Neural cell (in vitro differentiated cells): ENCODE measurements around the gene COL27A1. TPM values are rescaled to one million over a fixed set of nuclear protein-coding genes. Genes with fewer than 3 reads are reported as not detected.
"Not testable (repeated sequence)": the region's sequence is repeated elsewhere in the genome, so short reads cannot be mapped to it uniquely, and the experiment has no call there.

Source experiments
- H2AFZ ChIP-seq: fragments of 200-600, 300-800 bp; sonication (generic), shearing (Covaris generic); 2 replicates; pipeline ENCODE4 v1.6.0; 2014; ENCODE audit warnings: low read depth, mild to moderate bottlenecking, antibody characterized with exemption, low read length, moderate library complexity
- H3F3A ChIP-seq: fragments of 200-600 bp; shearing (Covaris generic); 2 replicates; pipeline ENCODE4 v1.6.1; 2016; ENCODE audit warnings: mild to moderate bottlenecking, moderate library complexity, mixed read lengths, antibody characterized with exemption, low read length; ENCODE audit not compliant: insufficient read depth, poor library complexity, severe bottlenecking
- H3K27ac ChIP-seq: fragments of 200-600, 300-800 bp; sonication (generic), shearing (Covaris generic); 2 replicates; pipeline ENCODE4 v1.5.1; 2014; ENCODE audit warnings: mild to moderate bottlenecking, low read length, moderate library complexity
- H3K27me3 ChIP-seq: fragments of 300-800, 200-600 bp; sonication (generic), shearing (Covaris generic); 2 replicates; pipeline ENCODE4 v1.6.0; 2014; ENCODE audit warnings: mild to moderate bottlenecking, low read depth, low read length, moderate library complexity; ENCODE audit not compliant: insufficient read depth
- H3K36me3 ChIP-seq: fragments of 300-800, 200-600 bp; sonication (generic), shearing (Covaris generic); 2 replicates; pipeline ENCODE4 v1.5.1; 2014; ENCODE audit warnings: mild to moderate bottlenecking, antibody characterized with exemption, low read length, moderate library complexity; ENCODE audit not compliant: insufficient read depth
- H3K4me2 ChIP-seq: fragments of 300-800, 200-600 bp; sonication (generic), shearing (Covaris generic); 2 replicates; pipeline ENCODE4 v1.6.0; 2014; ENCODE audit warnings: mild to moderate bottlenecking, low read length
- H3K4me3 ChIP-seq: fragments of 300-800, 200-600 bp; sonication (generic), shearing (Covaris generic); 2 replicates; pipeline ENCODE4 v1.5.1; 2014; ENCODE audit warnings: mild to moderate bottlenecking, low read length, moderate library complexity
- H3K79me2 ChIP-seq: fragments of 200-600 bp; shearing (Covaris generic); replicated peaks from 2 replicates; pipeline ENCODE4 v1.6.0; 2014; ENCODE audit warnings: mild to moderate bottlenecking, low read length, moderate library complexity; ENCODE audit not compliant: insufficient read depth
- H3K9ac ChIP-seq: fragments of 300-800, 200-600 bp; sonication (generic), shearing (Covaris generic); 2 replicates; pipeline ENCODE4 v1.6.1; 2016; ENCODE audit warnings: mild to moderate bottlenecking, low read length, mixed read lengths
- H3K9me2 ChIP-seq: fragments of 200-600 bp; shearing (Covaris generic); 2 replicates; pipeline ENCODE4 v1.6.1; 2016; ENCODE audit warnings: mild to moderate bottlenecking, low read length, mixed read lengths; ENCODE audit not compliant: insufficient read depth
- H3K9me3 ChIP-seq: fragments of 200-600, 300-800 bp; sonication (generic), shearing (Covaris generic); 2 replicates; pipeline ENCODE4 v1.6.1; 2016; ENCODE audit warnings: mild to moderate bottlenecking, mixed run types, low read length, moderate library complexity, mixed read lengths
- H4K20me1 ChIP-seq: fragments of 200-600 bp; shearing (Covaris generic); 2 replicates; pipeline ENCODE4 v1.6.1; 2016; ENCODE audit warnings: mild to moderate bottlenecking, mixed run types; ENCODE audit not compliant: insufficient read depth
- EP300 ChIP-seq: fragments of 450-650 bp; conservative IDR thresholded peaks from 2 replicates; pipeline ENCODE4 v1.6.1; 2014; ENCODE audit warnings: antibody characterized with exemption, mild to moderate bottlenecking, moderate library complexity; ENCODE audit not compliant: poor library complexity, severe bottlenecking
- EZH2 ChIP-seq: fragments of 200-600, 300-800 bp; shearing (Covaris generic), sonication (generic); IDR thresholded peaks from 2 replicates; pipeline ENCODE4 v1.6.1; 2014; ENCODE audit warnings: antibody characterized with exemption, low read length, borderline replicate concordance, mild to moderate bottlenecking; ENCODE audit not compliant: insufficient read depth, poor library complexity, severe bottlenecking
- MXI1 ChIP-seq: fragments of 450-650 bp; conservative IDR thresholded peaks from 2 replicates; pipeline ENCODE4 v1.6.1; 2014; ENCODE audit warnings: antibody characterized with exemption, mild to moderate bottlenecking; ENCODE audit not compliant: poor library complexity, severe bottlenecking
- POLR2AphosphoS5 ChIP-seq: IDR thresholded peaks from 2 replicates; pipeline ENCODE4 v1.6.1; 2012
- RAD21 ChIP-seq: fragments of 450-650 bp; conservative IDR thresholded peaks from 2 replicates; pipeline ENCODE4 v1.6.1; 2014; ENCODE audit warnings: antibody characterized with exemption, mild to moderate bottlenecking, moderate library complexity
- SMC3 ChIP-seq: fragments of 450-650 bp; conservative IDR thresholded peaks from 2 replicates; pipeline ENCODE4 v1.6.1; 2014; ENCODE audit warnings: antibody characterized with exemption, mild to moderate bottlenecking, moderate library complexity; ENCODE audit not compliant: poor library complexity
- TAF1 ChIP-seq: IDR thresholded peaks from 2 replicates; pipeline ENCODE4 v1.6.1; 2012; ENCODE audit warnings: low read depth
- polyA plus RNA-seq: library from polyadenylated mRNA; depleted of rRNA; stranded (reverse); fragments of >200 nt; gene quantifications from 2 replicates; pipeline ENCODE4 v1.2.3, GENCODE V29; 2014
- TF ChIP-seq, protein P1 (sequence below): fragments of 450-650 bp; IDR thresholded peaks from 2 replicates; pipeline ENCODE4 v1.5.1; 2014; ENCODE audit warnings: antibody characterized with exemption, mild to moderate bottlenecking, moderate library complexity; ENCODE audit not compliant: poor library complexity, severe bottlenecking
- TF ChIP-seq, protein P2 (sequence below): IDR thresholded peaks from 2 replicates; pipeline ENCODE4 v1.6.1; 2012; ENCODE audit warnings: borderline replicate concordance

COL27A1 gene
- polyA plus RNA-seq, 1 donor from 2014 or later: 0.25 TPM

DNA sequence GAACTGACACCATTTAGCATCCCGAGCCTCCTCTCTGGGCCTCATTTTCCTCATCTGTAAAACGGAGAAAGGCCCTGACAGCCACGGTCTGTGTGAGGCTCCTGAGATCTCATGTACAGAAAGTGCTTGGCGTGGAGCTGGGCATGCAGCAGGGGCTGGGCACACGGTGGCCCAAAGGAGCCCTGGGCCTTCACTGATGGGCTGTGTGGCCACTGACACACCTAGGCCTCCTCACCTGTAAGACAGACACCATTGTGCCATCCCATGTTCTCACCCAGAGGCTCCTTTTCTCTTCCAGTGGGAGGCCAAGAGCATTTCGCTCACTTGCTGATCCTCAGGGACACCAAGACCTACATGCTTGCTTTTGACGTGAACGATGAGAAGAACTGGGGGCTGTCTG lies 169.2 kb downstream of the COL27A1 start:
- no peaks in the 10 kb centered on the region for H4K20me1 ChIP-seq
- H3K36me3 ChIP-seq: no peaks in the 10 kb centered on the region
- H3F3A ChIP-seq: no peaks in the 10 kb centered on the region
- no peak overlapping the region for H3K27ac ChIP-seq
- H3K4me2 ChIP-seq: no peak overlapping the region
- H3K4me3 ChIP-seq: no peak overlapping the region
- no peak overlapping the region for H2AFZ ChIP-seq
- no peaks in the 10 kb centered on the region for H3K79me2 ChIP-seq
- no peak overlapping the region for H3K9ac ChIP-seq
- H3K9me3 ChIP-seq: no peaks in the 10 kb centered on the region
- no peak for TF ChIP-seq RAD21
- no peak for TF ChIP-seq MXI1
- TF ChIP-seq TAF1: no peak
- no peak for TF ChIP-seq EZH2
- no peak for TF ChIP-seq SMC3
- TF ChIP-seq, protein P1, sequence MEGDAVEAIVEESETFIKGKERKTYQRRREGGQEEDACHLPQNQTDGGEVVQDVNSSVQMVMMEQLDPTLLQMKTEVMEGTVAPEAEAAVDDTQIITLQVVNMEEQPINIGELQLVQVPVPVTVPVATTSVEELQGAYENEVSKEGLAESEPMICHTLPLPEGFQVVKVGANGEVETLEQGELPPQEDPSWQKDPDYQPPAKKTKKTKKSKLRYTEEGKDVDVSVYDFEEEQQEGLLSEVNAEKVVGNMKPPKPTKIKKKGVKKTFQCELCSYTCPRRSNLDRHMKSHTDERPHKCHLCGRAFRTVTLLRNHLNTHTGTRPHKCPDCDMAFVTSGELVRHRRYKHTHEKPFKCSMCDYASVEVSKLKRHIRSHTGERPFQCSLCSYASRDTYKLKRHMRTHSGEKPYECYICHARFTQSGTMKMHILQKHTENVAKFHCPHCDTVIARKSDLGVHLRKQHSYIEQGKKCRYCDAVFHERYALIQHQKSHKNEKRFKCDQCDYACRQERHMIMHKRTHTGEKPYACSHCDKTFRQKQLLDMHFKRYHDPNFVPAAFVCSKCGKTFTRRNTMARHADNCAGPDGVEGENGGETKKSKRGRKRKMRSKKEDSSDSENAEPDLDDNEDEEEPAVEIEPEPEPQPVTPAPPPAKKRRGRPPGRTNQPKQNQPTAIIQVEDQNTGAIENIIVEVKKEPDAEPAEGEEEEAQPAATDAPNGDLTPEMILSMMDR: no peak
- TF ChIP-seq POLR2AphosphoS5: no peak
- TF ChIP-seq, protein P2, sequence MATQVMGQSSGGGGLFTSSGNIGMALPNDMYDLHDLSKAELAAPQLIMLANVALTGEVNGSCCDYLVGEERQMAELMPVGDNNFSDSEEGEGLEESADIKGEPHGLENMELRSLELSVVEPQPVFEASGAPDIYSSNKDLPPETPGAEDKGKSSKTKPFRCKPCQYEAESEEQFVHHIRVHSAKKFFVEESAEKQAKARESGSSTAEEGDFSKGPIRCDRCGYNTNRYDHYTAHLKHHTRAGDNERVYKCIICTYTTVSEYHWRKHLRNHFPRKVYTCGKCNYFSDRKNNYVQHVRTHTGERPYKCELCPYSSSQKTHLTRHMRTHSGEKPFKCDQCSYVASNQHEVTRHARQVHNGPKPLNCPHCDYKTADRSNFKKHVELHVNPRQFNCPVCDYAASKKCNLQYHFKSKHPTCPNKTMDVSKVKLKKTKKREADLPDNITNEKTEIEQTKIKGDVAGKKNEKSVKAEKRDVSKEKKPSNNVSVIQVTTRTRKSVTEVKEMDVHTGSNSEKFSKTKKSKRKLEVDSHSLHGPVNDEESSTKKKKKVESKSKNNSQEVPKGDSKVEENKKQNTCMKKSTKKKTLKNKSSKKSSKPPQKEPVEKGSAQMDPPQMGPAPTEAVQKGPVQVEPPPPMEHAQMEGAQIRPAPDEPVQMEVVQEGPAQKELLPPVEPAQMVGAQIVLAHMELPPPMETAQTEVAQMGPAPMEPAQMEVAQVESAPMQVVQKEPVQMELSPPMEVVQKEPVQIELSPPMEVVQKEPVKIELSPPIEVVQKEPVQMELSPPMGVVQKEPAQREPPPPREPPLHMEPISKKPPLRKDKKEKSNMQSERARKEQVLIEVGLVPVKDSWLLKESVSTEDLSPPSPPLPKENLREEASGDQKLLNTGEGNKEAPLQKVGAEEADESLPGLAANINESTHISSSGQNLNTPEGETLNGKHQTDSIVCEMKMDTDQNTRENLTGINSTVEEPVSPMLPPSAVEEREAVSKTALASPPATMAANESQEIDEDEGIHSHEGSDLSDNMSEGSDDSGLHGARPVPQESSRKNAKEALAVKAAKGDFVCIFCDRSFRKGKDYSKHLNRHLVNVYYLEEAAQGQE: no peak
- TF ChIP-seq EP300: no peak
- H3K9me2 ChIP-seq: no peaks in the 10 kb centered on the region
- no peaks in the 10 kb centered on the region for H3K27me3 ChIP-seq

DNA sequence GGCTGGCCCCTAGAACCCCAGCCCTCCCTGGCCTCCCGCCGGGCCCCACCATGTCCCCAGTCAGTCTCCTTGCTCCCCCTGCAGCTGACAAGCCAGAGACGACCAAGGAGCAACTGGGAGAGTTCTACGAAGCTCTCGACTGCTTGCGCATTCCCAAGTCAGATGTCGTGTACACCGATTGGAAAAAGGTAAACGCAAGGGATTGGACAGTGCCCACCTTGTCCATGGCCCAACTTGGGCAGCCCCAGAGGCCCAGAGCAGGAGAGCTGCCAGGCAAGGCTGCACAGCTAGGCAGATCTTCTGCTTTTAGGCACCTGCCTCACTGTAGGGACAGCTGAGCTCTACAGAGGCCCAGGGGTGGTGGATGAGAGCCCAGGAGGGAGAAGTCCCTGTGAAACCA lies 169.6 kb downstream of the COL27A1 start:
- not testable (repeated sequence) for H4K20me1 ChIP-seq, H3K4me2 ChIP-seq, H3K9ac ChIP-seq, H3K4me3 ChIP-seq, H2AFZ ChIP-seq, H3K9me3 ChIP-seq, H3K79me2 ChIP-seq, H3K27ac ChIP-seq, H3K9me2 ChIP-seq, H3K36me3 ChIP-seq, H3F3A ChIP-seq, H3K27me3 ChIP-seq

DNA sequence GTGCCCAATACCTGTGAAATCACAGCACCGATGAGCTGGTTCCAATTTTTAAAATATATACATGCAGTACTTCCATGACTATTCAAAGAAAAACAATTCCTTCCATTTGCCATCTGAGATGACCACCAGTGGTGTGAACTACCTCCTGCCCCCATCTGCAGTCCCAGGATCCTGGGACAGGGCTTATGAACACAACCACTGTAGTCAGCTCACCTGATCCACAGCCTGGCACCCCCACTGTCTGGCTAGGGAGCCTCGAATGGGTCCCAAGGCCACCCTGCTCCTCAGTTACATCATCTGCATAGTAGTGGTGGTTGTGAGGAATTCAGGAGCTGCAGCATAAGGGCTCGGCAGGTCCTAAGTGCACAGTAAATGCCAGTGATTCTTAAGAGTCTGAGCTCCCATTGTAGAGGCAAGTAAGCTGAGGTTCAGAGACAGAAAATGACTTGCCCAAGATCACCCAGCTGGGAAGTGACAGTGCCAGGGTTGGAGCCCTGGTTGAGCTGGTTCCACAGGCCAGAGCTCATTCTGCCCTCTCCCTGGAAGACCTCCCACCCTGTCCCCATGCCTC lies 170.4 kb downstream of the COL27A1 start:
- H3K27me3 ChIP-seq, H2AFZ ChIP-seq, H3K9me2 ChIP-seq, H3K27ac ChIP-seq, H3K79me2 ChIP-seq, H3K36me3 ChIP-seq, H3K9ac ChIP-seq, H4K20me1 ChIP-seq, H3K9me3 ChIP-seq, H3F3A ChIP-seq, H3K4me2 ChIP-seq, H3K4me3 ChIP-seq: not testable (repeated sequence)
